Measurements from ENCODE around the gene MICAL2.
A peak's percentile ranks its signal among the peaks of the same experiment; 100 is the strongest.

The MICAL2 gene

DNA sequence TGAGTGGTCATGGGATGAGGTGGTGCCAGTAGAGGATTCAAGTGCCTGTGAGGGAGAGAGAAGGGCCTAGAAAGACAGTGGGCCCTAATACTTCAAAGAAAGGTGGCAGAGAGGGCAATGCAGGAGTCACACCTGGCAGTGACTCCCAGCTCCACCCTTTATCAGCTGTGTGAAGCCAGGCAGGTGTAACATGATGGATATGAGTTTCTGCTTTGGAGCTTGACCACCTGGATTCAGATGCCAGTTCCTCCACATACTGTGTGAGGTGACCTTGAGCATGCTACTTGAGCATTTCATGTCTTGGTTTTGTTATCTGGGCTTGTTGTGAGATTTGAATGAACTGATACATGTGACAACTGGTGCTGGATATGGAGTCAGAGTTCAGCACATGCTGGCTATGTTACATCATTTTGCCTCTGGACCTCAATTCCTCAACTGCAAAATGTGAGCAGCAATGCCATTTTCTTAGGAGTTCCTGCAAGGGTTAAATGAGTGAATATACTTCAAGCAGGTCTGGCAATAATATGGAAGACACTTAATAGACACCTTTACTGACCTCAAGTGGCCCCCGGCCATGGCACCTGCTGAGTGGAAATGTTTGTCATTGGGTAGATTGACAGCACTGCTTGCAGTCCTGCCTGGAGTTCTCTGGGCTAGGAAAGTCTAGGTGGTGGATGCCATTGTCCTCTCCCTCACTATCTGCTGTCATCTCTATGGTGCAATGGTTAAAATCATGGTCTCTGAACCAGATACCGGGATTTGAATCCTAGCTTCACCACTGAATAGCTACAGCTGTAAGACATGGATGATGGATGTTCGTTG lies 83.3 kb downstream of the MICAL2 start:
- no peak for DNase-seq

DNA sequence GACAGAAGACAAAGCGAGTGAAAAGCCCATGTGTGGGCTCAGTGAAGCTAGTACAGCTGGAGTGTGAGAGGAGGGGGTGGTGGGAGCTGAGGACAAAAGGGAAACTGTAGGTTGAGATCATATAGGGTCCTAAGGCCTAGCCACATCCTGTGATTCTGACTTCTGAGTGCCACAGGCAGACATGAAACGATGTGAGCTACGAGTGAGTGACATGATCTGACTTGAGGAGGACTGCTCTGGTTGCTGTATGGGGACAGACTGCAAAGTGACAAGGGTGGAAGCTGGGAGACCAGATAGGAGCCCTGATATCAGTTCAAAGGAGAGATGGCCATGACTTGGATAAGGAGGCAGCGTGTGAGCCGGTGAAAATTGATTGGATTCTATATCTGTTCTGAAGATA lies 85.4 kb downstream of the MICAL2 start:
- peak; percentile 55 to 61 for DNase-seq

DNA sequence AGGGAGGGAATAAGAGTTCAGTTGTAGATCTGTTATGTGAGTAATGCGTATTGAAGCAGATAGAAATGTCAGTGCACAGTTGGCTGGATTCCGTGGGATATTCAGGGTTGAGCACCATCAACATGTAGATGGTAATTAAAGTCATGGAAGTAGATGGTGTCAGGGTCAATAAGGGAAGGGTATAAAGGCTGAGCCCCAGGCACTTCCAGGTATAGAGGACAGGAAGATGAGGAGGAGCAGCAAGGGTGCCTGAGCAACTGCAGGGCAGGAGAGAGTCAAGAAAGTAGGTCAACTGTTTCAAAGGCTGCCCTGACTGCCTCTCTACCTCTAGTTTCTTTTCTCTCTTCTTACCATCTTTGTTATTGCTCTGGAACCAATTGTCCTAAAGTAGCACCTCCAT lies 85.9 kb downstream of the MICAL2 start:
- DNase-seq: peak in 1 of 2 donors; percentile 31

DNA sequence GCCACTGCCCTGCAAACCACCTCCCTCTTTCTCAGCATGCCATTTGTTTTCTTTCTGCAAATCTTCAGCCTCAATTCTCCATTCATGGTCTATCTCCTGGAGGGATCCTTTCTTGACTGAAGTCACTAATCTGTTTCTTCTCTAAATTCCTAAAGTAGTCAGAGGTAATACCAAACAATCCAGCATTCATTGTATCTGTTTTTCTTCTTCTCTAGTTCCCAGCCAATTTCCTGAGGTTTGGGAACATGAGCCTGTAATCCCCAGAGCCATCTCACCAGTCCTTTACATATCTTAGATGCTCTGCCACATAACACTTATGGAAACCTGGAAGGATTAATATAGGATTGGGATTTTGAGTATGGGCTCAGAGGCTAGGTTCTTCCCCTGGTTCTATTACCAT lies 86.5 kb downstream of the MICAL2 start:
- DNase-seq: no peak

DNA sequence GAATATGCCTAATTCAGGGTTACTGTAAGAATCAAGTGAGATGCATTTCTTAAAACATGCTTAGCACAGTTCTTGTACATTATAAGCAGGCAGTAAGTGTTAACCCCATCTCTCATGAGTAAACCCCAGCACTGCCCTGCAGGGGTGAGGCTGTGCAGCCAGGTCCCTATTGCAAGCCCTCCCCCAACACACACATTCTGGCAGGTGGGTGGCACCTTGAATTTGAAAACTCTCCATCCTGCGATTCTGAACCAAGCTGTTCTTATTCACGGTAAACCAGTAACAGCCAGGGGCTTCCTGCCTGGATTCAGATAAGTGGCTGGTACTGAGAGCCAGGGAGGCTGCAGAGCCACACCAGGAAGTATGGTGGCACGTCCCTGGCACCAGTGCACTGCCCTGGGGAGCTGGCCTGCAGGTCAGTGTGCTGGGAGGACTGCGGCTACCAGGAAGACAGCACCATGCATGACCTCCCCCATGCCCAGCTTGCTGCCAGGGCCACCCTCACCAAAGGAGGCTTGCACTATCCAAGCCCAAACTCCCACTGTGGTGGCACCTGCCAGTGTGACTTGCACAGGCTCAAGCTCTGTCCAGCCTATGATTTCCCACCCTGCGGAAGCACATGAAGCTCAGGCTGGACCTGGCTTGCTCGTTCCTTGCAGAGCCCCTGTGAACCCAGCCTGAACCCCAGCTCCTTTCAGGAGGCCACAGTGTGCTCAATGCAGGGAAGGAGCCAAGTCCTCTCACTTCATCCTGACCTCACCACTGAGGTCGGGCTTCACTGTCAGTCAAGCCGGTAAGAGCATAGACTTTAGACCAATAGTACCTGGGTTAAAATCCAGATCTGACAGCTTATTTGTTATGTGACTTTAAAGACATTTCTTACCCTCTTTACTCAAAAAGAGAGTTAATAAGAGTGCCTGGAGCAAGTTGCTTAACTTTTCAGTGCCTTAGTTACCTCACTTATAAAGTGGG lies 88.1 kb downstream of the MICAL2 start:
- DNase-seq: no peak

DNA sequence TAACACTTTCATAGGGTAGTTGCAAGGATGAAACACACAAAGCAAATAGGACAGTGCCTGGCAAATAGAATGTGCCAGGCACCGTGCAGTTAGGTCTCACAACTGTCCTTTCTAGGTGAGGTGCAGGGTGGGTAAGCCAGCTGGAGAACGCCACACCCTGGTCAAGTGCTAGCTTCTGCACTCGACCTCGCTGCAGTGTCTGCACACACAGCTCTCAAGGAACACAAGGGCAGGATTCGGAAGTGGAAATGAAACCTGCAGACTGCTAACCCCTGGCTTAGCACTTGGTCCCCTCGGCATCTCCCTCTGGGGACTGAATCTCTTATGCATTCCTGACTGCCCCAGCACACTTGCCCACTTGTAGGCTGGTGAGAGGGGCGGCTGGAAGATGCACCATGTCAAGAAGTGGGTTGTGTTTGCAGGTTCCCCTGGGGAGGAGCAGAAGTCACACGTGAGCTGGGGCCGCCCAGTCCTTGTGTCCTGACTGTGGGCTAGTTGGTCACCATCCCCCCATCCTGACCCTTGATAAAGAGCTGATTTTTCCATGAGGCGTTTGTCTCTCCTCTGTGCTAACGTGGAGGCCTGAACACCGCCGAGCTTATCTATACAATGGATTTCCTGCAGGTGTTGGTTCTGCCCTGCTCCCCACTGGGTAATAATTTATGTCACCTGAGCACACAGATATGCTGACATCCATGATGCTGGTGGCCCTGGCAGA lies 89.0 kb downstream of the MICAL2 start:
- DNase-seq: no peak

DNA sequence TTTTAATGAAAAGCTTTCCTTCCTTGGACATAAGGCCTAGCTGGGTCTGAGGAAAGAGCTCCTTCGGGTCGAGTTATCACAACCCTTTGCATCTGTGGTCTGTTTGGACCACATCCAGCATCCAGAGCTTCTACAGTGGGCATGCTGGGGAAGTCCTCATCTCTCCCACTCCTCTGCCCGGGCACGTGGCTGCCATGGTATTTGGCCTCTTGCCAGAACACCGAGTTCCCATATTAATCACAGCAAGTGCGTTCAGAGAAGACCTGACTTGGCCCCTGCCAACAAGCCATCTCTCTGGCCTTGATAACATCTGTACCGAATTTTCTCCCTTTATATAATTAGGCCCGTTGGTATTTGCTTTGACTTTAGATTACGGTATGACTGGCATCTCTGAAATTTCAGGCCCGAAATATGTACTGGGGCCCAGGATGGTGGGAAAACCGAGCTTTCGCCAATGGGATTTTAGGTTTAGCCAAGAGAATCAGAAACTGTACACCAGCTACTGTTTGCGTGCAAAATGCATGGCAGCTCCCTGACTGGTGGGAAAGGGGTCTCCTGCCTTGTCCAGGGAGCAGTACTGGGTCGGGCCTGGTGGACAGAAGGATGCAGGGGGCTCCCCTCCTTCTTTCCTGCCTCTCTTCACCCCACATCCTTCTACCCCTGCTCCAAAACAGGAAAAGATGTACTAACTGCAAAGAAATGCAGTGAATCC lies 90.0 kb downstream of the MICAL2 start:
- DNase-seq: no peak

DNA sequence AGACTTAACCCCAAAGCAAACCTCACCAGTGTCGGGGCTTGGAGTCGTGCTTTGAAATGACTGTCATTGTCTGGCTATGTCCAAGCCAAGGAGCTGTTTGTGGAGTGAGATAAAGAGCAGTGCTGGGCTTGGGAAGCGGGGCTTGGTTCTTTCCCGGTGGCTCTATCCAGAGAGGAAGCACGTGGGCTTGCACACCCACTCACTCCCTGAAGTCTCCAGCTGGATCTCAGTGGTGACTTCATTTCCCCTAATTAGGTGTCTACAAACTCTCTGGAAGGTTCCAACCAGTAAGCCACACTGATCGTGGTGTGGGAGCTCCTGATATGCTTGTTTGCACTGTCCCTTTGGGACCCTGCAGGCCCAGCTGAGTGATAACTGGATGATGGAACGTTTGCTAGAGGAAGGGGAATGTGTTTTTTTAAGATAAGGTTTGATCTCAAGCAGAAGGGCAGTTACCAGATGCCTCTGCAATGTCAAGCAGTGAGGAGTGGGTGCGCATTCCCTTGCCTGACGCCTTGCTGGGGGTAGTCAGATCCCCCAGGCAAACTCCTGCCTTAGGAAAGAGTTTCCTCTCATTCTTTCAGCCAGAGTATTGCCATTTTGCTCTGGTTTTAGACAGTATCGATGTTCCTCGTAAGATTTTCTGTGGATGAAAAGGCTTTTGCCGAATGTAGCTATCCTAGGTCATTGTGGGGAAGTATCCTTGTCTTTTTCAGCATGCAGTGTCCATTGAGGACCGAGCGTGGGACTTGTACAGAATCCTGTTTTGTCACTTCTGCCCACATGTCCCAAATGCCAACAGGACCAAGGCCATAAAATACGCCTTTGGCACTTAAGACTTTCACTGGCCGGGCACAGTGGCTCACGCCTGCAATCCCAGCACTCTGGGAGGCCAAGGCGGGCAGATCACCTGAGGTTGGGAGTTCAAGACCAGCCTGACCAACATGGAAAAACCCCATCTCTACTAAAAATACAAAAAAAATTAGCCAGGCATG lies 90.9 kb downstream of the MICAL2 start:
- DNase-seq: no peak

DNA sequence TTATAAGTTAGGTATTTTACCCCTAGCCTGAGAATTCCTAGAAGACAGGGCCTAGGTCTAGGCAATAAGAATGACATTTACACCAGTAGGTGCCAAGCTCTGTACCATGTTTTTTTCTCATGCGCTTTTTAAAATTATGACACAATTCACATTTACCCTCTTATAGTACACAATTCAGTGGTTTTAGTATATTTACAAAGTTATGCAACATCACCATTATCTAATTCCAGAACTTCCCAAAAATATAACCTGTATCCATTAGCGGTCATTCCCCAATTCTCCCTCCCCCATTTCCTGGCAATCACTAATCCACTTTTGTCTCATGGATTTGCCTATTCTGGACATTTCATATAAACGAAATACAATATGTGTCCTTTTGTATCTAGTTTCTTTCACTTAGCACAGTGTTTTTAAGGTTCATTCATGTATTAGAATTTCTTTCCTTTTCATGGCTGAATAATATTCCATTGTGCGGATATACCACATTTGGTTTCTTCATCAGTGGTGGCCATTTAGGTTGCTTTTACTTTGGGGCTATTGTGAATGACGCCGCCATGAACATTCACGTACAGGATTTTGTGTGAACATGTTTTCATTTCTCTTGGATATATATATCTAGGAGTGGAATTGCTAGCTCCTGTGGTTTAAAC lies 92.4 kb downstream of the MICAL2 start:
- DNase-seq: no peak

DNA sequence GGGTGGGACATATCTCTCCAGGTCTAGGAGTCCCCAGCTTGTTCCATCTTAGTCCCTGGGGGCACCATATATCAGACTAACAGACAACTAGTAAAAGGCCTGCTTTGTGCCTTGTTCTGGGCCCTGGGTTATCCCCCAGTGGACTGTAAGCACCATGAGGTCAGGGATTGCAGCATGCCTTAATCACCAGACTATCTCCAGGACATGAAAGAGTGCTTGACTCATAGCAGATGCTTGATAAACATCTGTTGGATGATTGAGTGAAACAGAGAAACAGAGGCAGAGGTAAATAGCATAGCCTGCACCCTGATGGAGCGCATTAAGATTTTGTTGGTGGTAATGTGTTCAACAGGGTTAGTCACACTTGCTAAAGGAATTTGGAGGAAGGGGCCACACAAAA lies 94.1 kb downstream of the MICAL2 start:
- DNase-seq: no peak

DNA sequence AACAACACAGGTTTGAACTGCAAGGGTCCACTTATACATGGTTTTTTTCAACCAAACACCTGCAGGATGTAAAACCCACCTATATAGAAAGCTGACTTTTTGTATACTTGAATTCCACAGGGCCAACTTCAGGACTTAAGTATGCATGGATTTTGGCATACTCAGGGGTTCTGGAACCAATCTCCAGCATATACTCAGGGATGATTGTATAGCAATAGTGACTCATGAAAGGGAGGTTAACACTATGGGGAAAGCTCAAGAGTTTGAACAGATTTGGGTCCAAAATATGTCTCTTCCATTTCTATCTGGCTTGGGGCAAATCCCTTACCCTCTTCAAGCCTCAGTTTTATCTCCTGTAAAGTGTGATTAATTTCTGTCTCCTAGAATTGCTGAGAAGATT lies 94.9 kb downstream of the MICAL2 start:
- no peak for DNase-seq

DNA sequence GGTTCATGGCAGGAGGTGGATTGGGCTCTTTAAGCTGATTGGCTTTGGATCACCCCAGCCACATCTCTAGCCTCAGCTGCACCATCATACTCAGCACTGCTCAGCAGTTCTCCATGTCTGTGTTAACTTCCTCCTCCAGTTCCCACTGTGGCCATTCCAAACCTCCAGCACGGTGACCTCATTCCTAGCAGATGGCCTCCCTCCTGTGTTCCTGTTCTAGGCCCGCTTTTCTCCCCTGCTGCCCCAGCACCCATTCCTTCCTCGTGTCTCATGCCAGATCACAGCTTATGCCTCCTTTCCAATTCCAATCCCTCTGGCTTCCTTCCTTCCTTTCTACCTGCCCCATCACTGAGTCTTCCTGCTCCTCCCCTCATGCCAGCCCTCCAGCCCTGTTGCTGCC lies 96.1 kb downstream of the MICAL2 start:
- no peak for DNase-seq

DNA sequence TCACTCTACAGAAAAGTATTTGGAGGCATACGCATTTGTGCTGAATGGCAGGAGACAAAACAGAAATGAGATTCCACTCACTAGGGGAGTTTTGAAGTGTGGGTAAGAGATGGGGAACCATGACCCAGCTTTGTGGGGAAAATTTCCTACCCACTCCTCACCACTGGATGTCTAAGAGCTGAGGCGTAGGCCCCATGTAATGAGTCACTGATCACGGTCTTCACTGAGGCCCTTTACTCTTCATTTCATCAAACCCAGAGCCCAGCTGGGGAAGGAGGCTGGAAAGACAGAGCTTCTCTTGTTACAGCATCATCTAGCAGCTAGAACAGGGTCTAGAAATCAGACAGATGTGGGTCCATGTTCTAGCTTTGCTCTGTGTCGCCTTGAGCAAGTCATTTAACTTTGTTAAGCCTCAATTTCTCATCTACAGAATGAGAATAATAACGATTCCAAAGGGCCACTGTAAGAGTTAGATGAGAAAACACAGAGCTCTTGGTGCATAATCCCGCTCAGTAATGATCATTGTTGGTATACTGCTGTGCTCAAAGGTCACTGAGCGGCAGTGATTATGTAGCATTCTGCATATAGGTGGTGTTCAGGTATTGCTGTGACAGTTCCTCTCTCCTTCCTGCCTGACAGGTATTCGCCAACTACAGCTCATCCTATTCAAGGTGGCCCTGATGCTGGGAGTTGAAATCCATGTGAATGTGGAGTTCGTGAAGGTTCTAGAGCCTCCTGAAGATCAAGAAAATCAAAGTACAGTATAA lies 97.2 kb downstream of the MICAL2 start:
- no peak for DNase-seq

DNA sequence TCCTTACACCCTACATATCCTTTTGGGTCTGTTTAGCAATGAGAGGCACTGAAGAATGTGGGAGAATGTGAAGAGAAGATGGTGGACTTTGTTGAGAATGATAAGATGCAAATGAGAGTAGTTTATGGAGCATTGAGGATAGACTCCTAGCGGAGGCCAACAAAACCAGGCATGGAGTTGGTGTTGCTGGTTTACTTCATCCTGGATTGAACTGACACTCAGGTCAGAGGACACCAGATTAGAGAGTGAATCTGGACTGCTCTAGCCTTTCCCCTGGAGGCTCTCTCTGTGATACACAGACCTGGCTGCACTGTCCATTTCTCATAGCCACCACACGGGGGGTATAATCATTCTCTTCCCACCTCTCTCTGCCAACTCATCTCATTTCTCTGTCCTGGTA lies 98.7 kb downstream of the MICAL2 start:
- no peak for DNase-seq

DNA sequence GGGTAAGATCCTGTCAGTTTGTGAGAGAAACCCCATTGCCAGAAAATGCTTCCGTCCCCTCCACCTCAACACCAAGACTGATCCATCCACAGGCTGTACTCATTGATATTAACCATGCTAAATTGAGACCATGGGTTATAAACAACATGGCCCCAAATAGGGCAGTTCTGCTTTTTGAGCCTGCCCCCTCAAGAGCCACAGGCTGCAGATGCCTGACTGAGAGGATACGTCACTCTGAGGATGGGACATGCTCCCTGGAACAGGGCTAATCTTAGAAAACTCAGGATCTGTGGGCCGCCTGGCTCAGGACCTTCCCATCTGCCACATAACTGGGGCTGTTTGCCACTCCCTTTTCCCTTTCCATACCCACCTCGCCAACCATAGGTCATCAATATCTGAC lies 99.8 kb downstream of the MICAL2 start:
- no peak for DNase-seq

DNA sequence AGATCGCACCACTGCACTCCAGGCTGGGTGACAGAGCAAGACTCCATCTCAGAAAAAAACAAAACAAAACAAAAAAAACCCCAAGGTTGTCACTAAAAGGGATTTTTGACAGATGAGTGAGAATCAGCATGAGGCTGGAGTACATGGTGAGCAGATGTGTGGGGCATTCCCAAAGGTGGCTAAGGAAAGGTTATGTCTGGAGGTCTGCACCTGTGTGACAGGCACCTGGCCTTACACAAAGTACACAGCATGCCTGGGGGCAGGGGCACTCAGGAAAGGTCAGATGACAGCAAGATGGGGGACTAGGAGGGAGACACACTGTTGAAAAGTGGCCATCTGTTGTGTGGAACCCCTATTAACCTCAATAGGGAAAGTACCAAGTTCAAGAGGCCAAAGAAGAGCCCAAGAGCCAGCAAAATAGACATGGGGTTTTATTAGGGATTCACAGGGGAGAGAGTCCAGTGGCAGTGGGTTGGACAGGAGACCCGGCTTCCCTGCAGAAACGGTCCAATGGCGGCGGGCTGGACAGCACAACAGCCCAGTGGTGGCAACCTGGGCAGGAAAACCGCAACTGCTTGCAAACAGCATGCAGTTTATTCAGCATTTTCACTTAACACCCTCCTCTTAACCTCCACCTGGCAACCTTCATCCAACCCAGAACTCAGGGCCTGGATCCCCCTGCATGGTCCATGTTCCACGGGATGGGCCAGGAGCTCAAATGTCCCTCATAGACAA lies 101.1 kb downstream of the MICAL2 start:
- no peak for DNase-seq

DNA sequence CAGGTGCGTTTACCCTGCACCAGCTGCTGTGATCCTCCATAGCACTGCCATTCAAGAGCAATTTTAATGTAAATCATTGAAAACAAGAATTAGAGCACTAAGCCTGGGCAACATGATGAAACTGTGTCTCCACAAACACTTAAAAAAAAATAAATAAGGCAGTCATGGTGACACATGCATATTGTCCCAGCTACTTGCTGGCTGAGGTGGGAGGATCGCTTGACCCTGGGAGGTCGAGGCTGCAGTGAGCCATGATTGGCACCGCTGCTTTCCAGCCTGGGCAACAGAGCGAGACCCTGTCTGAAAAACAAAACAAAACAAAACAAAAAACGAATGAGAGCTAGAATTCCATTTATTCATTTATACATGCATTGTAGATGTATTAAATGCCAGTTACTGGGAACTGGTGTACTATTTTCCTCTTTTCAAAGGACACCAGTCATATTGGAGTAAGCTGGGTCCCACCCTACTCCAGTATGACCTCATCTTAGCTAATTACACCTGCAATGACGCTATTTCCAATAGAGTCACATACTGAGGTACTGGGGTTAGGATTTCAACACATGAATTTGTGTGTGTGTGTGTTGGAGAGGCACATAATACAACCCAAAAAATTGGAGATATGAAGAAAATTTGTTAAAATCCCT lies 101.9 kb downstream of the MICAL2 start:
- DNase-seq: no peak

DNA sequence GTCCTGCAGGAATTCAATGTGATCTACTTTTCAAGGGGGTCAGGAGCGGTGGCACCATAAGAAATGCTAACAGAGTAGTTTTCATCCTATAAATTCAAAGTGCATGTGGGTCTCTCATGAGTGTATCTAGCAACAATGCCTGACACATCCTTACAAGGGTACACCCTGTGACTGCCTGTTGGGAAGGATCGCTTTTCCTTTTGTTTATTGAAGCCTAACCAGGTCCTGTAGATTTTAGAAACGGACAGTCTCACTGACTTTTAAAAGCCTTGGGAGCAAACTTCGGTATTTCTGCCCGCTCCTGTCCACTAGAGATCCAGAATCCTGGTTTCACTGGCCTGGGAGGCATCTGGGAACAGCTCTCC lies 102.4 kb downstream of the MICAL2 start:
- no peak for DNase-seq

DNA sequence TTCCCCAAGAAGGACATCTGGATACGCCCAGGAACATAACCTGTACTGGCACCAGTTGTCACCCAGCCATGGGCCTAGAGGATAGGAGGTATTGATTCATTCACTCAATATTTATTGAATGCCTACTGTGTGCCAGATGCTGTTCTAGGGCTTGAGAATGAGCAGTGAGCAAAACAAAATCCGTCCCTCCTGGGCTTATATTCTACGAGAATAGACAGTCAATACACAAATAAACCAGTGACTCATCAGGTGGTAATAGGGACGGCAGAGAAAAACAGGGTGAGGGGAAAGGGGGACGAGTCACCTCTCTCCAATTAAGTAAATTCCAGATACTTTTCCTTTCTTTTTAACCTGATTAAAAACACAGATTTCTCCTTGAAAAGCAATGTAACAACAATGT lies 103.5 kb downstream of the MICAL2 start:
- no peak for DNase-seq

All from CD4-positive, alpha-beta T cell treated with Interleukin-1 beta for 1 hour (primary cell).